Inferior parietal cortex (tissue), 1 donor: ENCODE data around the gene IFNAR2.
"Not testable (repeated sequence)": the region's sequence is repeated elsewhere in the genome, so short reads cannot be mapped to it uniquely, and the experiment has no call there.

ENCODE experiments used
- DNase-seq: peaks from one replicate; pipeline ENCODE4 v3.0.0-alpha.2; 2016; ENCODE audit errors: extremely low spot score

The IFNAR2 gene

DNA sequence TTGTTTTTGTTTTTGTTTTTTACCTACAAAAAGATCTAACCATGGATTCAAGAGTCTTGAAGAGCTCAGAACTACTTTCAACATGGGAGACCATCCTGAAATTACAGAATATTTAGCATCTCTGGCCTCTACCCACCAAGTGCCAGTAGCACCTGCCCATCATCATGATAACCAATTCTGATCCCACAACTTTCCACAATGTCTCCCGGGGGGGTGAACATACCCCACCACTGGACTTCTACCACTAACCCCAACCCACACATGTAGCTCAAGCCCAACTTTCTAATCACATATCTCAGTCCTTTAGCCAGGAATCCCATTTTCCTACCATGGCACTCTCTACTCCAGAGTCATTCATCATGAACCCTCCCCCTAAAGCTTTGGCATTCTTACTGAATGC lies 15.7 kb upstream of the IFNAR2 start:
- DNase-seq: no peak

GRCh38 chr21:33217138-33217520 lies 12.6 kb upstream of the IFNAR2 start:
- DNase-seq: no peak

GRCh38 chr21:33219300-33219699 lies 10.4 kb upstream of the IFNAR2 start:
- no peak for DNase-seq

DNA sequence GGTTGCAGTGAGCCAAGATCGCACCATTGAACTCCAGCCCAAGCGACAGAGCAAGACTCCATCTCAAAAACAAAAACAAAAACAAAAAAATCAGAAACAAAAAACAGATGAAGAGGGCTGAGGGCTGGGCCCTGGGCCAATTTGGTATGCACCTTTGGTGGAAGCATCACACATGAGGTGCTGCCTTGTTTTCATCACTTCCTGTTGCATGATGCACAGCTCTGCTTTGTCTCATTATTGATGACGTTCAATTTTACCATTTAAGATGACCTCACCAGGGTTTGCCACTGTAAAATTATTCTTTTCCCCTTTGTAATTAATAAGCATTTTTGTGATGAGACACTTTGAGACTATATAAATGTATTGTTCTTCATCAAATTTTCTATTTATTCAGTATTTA lies 9.8 kb upstream of the IFNAR2 start:
- no peak for DNase-seq

DNA sequence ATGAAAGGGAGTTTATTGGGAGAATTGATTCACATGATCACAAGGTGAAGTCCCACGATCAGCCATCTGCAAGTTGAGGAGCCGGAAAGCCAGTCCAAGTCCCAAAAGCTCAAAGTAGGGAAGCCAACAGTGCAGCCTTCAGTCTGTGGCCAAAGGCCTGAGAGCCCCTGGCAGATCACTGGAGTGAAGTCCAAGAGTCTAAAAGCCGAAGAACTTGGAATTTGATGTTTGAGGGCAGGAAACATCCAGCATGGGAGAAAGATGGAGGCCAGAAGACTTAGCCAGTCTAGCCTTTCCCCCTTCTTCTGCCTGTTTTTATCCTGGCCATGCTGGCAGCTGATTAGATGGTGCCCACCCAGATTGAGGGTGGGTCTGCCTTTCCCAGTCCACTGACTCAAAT lies 4.4 kb upstream of the IFNAR2 start:
- DNase-seq: not testable (repeated sequence)

DNA sequence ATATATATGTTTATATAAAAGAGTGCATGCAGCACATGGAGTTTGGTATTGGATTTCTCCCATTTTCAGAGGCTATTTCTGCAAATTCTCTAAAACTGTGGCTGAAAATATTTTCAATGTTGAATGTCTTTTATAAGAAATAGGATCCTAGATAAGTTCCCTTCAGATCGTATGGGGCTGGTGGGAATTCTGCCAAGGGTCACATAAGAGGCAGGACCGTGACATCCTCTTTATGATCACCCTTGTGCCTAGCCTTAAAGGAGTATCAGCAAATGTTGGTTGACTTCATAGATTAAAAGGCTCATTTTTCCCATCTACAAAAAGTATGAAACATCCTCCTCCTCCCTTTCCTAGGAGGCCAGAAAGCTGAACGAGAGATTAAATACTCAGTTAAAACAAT lies 1.3 kb upstream of the IFNAR2 start:
- DNase-seq: no peak

DNA sequence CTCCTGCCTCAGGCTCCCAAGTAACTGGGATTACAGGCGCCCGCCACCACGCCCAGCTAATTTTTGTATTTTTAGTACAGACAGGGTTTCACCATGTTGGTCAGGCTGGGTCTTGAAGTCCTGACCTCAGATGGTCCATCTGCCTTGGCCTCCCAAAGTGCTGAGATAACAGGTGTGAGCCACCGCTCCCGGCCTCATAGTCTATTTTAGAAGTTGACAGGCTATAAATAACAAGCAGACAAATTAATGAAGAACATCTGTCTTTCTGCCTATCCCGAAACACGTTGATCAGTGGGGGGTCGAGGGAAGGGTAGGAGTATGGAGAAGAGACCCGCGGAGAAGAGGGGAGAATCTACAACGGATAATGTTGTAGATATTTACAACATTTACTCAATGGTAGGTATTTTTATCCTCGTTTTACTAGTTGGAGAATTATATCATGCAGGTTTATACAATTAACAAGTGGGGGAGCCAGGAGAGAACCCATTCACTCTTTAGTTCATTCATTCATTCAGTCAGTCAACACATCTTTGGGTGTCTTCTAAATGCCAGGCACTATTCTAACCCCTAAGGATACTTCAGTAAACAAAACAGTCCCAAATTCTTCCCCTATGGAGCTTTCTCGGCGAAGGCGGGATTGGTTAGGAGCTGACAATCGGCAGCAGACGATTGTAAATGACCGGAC lies 497 bp upstream of the IFNAR2 start:
- no peak for DNase-seq

- DNase-seq: peak; percentile 35
Measured at GRCh38 chr21:33230545-33231324, 997 bp downstream of the IFNAR2 start.

- DNase-seq: no peak
Measured at GRCh38 chr21:33231526-33231925, 1.8 kb downstream of the IFNAR2 start.

DNA sequence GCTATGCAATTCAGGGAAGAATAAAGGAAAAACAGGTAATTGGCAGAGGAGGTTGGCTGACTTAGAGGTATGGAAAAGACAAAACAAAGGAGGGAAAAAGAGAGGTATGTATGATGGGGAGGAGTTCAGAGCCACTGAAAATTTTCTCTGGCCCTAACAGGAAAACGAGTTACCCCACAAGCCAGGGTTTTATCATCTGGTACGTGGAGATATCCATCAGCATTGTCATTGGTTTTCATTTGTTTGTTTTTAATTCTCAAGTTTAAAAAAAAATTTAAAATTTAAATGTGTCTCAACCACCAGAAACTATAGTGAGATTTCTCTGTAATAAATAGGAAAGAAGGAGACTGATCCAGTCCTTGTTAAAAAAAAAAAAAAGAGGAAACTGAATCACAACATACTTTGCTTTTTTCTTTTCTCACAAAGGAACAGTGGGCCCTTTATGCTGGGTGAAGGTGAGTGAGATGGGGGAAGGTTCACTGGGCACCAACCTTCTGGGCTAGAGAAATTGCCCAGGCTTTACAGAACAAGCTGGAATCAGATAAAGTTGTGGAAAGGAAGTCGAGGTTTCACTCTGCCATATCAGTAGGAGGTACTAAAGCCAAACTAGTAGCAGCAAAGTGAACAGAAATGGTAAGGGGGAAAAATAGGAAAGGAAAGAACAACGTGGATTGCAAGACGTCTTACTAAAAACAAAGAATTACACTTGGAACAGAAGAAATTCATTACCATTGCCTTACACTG lies 2.7 kb downstream of the IFNAR2 start:
- no peak for DNase-seq

- DNase-seq: no peak
Measured at GRCh38 chr21:33234635-33235520, 5.1 kb downstream of the IFNAR2 start.

DNA sequence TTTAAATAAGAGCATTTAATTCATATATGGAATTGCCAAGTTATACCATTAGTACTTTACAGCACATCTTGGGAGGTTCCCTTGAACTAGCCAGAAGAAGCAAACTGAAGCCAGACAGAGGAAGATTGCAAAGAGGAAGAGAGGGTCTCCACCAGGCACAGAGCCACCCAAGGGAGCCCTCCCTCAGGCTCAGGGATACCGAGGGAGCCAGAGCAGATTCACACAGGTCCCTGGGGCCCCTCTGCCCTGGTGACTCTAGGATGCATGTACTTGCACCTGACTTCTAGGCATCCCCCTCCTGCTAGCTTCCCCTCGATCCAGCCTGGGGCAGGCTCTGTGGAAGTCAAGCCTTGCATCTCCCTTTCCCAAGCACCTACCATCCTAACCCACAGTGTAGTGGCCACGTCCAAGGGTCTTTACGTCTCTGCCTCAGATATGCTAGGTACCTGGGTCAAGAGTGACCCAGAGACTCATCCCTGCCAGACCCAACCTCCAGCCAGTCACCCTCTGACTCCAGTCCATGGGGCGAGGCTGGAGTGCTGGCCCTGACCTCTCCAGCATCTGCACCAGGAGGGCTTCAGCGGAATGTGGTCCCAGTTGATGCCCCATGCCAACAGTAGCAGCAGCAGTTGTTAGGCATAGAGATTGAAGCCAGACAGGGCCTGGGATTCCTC lies 6.4 kb downstream of the IFNAR2 start:
- DNase-seq: no peak

GRCh38 chr21:33236766-33237165 lies 7.0 kb downstream of the IFNAR2 start:
- no peak for DNase-seq

GRCh38 chr21:33237486-33237885 lies 7.7 kb downstream of the IFNAR2 start:
- no peak for DNase-seq

GRCh38 chr21:33238146-33238545 lies 8.4 kb downstream of the IFNAR2 start:
- no peak for DNase-seq

DNA sequence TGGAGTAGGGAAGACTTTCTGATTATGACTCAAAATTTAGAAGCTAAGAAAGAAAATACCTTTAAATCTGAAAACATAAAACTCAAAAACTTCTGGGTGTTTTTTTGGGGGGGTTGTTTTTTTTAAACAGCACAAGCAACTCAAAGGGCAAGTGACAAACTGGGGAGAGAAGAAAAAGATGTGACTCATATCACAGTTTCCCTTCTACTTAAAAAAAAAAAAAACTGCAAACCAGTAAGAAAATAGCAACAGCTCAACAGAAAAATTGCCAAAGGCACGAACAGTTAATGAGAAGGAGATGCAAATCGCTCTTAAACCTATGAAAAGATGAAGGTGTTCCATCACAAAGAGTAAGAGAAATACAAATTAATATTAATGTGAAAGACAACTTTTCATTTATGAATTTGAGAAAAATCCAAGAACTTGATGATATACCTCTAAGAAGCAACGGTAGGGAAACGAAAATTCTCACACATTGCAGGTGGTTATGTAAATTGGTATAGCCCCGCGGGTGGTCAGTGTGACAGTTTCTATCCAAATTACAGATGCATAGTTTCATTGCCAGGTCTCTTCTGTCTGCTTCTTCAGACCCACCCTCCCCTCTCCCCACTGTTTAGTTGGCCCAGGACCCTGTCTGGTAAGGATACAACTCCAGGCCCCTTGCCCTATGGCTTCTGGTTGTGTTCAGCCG lies 9.0 kb downstream of the IFNAR2 start:
- no peak for DNase-seq

- not testable (repeated sequence) for DNase-seq
Measured at GRCh38 chr21:33239559-33240127, 9.9 kb downstream of the IFNAR2 start.

DNA sequence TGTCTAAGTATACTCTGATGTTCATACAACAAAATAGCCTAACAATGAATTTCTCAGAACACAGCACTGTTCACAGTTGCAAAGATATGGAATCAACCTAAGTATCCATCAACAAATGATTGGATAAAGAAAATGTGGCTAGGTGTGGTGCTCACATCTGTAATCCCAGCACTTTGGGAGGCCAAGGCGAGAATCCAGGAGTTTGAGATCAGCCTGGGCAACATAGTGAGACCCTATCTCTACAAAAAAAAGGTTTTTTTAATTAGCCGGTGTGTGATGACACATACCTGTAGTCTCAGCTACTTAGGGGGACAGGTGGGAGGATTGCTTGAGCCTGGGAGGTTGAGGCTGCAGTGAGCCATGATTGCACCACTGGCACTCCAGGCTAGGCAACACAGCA lies 10.7 kb downstream of the IFNAR2 start:
- no peak for DNase-seq

DNA sequence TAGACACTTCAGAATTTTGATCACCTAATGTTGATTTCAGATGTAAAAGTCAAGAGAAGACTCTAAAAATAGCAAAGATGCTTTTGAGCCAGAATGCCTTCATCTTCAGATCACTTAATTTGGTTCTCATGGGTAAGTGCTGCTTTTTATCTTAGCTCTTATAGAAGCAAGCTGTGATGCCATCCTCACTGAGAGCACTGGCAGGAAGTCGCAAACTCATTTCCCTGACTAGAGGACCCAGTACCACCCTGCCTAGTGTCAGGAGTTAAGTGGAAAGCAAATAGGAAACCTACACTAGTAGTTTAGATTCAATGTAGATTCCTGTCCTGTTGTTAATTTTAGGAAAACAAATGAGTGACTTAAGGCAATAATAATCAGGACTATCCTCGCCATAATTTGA lies 12.1 kb downstream of the IFNAR2 start:
- DNase-seq: no peak

DNA sequence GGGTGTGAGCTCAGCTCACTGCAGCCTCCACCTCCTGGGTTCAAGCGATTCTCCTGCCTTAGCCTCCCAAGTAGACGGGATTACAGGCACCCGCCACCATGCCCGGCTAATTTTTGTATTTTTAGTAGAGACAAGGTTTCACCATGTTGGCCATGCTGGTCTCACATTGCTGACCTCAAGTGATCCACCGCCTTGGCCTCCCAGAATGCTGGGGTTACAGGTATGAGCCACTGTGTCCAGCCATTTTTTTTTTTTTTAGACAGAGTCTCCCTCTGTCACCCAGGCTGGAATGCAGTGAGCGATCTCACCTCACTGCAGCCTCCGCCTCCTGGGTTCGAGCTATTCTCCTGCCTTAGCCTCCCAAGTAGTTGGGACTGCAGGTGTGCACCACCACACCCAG lies 13.1 kb downstream of the IFNAR2 start:
- DNase-seq: not testable (repeated sequence)
